GM12801 (cell line): ENCODE data around the gene PTPRK.

Source experiments
- TF ChIP-seq, protein P1 (sequence below): IDR thresholded peaks from one replicate; pipeline ENCODE4 v1.5.1; 2011; ENCODE audit warnings: control low read depth; ENCODE audit not compliant: insufficient read length; ENCODE audit errors: extremely low read depth

Gene PTPRK

DNA sequence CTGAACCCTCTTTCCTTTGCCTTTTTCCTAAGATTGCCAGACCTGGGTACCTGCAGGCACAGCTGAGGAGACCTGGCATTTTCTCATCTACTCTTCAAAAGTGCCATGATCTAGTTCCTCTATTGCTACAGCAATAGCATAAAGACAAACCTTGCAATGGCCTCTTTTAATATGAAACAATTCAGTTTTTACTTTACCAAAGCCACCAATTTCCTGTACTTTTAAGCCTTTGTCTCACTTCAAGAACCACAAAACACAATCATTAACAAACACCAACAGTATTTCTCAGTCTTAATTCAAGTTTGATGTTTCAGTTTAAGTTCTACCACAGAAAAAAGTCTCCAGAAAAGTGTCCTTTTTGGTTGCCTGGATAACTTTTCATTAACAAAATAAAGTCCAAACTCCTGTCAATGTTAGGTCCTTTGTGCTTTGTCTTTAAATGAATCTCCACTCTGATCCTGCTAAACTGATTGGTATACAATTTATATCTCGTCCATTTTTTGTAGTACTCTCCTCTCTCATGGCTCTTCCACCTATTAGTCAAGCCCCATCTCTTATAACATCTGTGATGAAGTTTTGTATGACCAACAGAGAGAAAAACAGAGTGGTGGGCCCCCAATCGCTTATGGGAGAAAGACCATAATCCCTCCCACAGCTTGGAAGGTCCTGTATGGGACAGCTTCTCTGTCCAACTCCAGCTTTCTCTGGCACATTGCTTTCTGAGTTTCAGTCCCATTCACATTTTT lies 569.1 kb downstream of the PTPRK start:
- TF ChIP-seq, protein P1, sequence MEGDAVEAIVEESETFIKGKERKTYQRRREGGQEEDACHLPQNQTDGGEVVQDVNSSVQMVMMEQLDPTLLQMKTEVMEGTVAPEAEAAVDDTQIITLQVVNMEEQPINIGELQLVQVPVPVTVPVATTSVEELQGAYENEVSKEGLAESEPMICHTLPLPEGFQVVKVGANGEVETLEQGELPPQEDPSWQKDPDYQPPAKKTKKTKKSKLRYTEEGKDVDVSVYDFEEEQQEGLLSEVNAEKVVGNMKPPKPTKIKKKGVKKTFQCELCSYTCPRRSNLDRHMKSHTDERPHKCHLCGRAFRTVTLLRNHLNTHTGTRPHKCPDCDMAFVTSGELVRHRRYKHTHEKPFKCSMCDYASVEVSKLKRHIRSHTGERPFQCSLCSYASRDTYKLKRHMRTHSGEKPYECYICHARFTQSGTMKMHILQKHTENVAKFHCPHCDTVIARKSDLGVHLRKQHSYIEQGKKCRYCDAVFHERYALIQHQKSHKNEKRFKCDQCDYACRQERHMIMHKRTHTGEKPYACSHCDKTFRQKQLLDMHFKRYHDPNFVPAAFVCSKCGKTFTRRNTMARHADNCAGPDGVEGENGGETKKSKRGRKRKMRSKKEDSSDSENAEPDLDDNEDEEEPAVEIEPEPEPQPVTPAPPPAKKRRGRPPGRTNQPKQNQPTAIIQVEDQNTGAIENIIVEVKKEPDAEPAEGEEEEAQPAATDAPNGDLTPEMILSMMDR: no peak

DNA sequence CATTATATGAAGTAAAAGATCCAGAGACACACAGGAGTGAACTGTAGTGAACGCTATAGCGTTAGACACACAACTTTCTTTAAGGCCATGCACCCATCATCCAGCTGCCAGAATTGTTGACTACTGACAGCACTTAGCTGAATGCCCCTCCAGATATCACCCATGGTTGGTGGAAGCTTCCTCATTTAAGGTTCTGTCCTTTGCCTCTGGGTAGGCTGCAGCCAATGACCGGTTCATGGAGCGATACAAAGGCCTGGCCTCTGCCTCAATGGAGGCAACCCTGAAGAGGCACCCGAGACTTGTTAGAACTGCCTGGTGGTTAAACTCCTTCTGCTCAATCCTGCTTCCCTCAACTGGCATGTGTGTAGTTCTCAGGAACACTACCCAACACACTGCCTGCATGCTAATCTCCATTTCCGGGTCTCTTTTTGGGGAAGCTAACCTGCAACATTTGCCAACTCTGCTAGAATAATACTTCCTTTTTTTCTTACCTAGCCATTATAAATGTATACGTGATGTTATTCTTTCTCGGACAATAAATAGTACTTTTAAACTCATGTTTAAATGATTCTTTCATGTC lies 569.7 kb downstream of the PTPRK start:
- TF ChIP-seq, protein P1: no peak

DNA sequence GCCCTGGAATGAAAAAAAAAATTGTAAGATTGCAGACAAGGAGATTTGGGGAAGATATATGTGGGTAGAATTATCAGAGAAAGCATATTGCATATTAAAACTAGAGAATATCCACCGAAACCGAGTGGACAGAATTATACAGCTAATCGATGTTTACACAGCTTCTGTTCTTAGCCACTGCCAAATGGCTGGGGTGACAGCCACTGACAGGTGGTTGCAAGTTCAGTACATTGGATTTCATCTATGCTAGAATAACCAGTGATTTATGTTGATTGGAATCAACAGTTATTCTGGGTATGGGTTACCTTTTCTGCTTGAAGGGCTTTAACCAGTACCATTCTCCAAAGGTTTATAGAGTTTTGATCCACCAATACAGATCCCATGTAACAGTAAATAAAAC lies 571.1 kb downstream of the PTPRK start:
- TF ChIP-seq, protein P1: no peak

DNA sequence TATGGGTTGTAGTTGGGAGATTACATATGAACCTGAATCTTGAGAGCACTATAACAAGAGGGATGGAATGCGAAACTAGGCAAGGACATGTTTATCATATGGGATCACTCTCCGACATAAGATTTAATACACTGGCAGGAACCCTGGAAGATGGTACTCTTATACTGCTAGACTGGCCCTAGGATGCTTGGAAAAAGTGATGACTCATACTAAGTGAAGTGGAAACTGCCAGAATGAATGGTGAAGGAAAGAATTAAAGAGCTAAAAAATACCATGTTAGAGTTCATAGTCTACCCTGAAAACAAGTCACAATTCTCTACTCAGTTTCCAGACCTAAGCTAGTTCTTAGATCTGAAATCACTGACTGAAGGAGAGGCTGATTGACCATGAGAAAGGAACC lies 574.0 kb downstream of the PTPRK start:
- TF ChIP-seq, protein P1: no peak

DNA sequence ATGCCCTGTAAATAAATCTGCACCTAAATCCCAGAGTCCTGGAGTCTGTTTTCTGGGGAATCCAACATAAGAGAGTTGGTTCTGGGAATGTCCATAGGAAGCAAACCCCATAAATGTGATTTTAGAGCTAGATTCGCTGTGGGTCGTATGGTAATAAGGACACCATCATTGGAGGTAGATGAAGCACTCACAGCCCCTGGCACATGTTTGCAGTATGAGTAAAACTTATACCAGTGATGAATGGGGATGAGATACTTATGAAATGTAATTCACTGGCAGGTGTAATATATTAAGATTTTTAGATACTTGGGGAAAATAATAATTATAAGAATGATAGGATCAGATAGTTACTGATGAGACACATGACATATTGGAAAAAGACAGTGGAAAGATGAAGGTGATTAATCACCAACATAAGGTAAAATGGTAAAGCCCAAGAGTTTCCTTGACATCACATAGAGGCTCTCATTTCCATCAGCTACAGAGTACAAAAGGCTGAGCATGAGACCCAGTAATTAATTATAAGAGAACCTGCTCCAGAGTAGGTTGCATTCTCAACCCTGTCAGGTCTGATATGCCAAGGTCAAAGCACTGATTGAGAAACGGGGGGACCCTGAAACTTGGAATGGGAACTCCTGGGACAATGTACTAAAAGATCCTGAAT lies 574.8 kb downstream of the PTPRK start:
- TF ChIP-seq, protein P1: no peak

DNA sequence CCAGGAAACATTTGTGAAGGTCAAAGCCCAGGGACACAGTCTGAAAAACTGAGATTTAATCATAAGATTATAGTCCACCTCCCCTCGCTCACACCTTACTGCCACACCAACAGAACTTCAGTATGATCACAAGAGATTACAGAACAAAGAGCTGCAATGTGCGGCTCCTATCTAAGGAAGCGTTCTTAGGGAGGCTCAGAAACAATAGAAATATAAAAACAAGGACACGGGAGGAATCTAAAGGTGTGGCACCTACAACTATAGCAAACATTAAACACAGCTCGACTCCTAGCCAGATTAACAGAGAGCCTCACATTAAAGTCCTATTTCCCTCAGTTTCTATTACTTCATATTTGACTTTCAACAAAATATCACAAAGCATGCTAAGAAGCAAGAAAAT lies 579.2 kb downstream of the PTPRK start:
- TF ChIP-seq, protein P1: no peak

DNA sequence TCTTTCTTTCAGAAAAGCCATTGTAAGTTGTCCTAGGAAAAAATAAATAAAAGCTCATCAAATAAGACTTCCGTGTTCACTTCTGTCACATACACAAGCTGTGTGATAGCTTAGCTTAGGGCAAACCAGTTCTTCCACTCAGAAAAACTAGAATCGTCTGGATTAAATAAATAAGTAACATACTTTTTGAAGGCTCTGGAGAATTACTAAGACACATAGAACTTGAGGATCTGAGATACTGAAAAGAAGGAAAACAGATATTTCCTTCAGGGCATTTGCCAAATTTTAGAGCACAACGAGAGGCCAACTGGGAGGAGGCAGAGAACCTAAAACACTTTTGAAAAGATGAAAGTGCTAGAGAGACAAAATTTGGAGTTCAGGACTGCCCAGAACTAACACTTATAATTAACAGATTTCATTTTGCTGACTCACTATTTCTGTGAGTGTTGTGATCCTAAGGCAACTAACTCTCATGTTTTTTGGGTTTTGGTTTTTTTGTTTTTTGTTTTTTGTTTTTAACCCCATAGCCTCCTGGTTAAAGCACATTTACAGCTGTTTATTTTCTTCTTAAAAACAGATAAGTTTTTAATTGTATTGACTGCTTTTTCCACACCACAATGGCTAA lies 580.8 kb downstream of the PTPRK start:
- TF ChIP-seq, protein P1: no peak
